DOHH2 (cell line): ENCODE measurements around the gene PEX14.

Source experiments
- H3F3A ChIP-seq: fragments of 200-600 bp; sonication (generic), shearing (Covaris generic); 2 replicates; pipeline ENCODE4 v1.6.0; 2016; ENCODE audit warnings: antibody characterized with exemption, mild to moderate bottlenecking; ENCODE audit not compliant: control insufficient read depth, insufficient read depth
- H3K27ac ChIP-seq: fragments of 200-600 bp; sonication (generic); 2 replicates; pipeline ENCODE4 v1.5.1; 2014; ENCODE audit warnings: low read depth, mild to moderate bottlenecking, low read length, moderate library complexity
- H3K27me3 ChIP-seq: fragments of 200-600 bp; sonication (generic); 2 replicates; pipeline ENCODE4 v1.6.1; 2014; ENCODE audit warnings: mild to moderate bottlenecking, low read length, mixed read lengths; ENCODE audit not compliant: control insufficient read depth
- H3K36me3 ChIP-seq: fragments of 200-600 bp; sonication (generic); 2 replicates; pipeline ENCODE4 v1.6.1; 2014; ENCODE audit warnings: mild to moderate bottlenecking, low read length, moderate library complexity, mixed read lengths; ENCODE audit not compliant: control insufficient read depth
- H3K4me1 ChIP-seq: fragments of 200-600 bp; sonication (generic); 2 replicates; pipeline ENCODE4 v1.6.1; 2014; ENCODE audit warnings: mild to moderate bottlenecking, low read length, mixed read lengths; ENCODE audit not compliant: control insufficient read depth
- H3K4me2 ChIP-seq: fragments of 200-600 bp; sonication (generic); 2 replicates; pipeline ENCODE4 v1.6.0; 2014; ENCODE audit warnings: mild to moderate bottlenecking, low read length, moderate library complexity
- H3K4me3 ChIP-seq: fragments of 200-600 bp; sonication (generic); 2 replicates; pipeline ENCODE4 v1.5.1; 2014; ENCODE audit warnings: mild to moderate bottlenecking, low read length, mixed read lengths
- H3K79me2 ChIP-seq: fragments of 200-600 bp; sonication (generic); 2 replicates; pipeline ENCODE4 v1.6.1; 2014; ENCODE audit warnings: mild to moderate bottlenecking, low read length, mixed read lengths; ENCODE audit not compliant: control insufficient read depth
- H3K9me2 ChIP-seq: fragments of 200-600 bp; sonication (generic); replicated peaks from 2 replicates; pipeline ENCODE4 v1.6.1; 2014; ENCODE audit warnings: mild to moderate bottlenecking, low read length, mixed read lengths; ENCODE audit not compliant: control insufficient read depth
- H3K9me3 ChIP-seq: fragments of 200-600 bp; sonication (generic); 2 replicates; pipeline ENCODE4 v1.6.1; 2014; ENCODE audit warnings: antibody characterized with exemption, low read length, mixed read lengths; ENCODE audit not compliant: control insufficient read depth, insufficient read depth
- H4K20me1 ChIP-seq: fragments of 200-600 bp; sonication (generic); 2 replicates; pipeline ENCODE4 v1.6.0; 2014; ENCODE audit warnings: low read depth, mild to moderate bottlenecking, antibody characterized with exemption, low read length, moderate library complexity; ENCODE audit not compliant: control insufficient read depth, insufficient read depth
- EZH2phosphoT487 ChIP-seq: fragments of 200-600 bp; sonication (generic); IDR thresholded peaks from 2 replicates; pipeline ENCODE4 v1.6.1; 2017; ENCODE audit warnings: borderline replicate concordance, mild to moderate bottlenecking, antibody characterized with exemption, low read length, moderate library complexity, mixed read lengths
- TF ChIP-seq, protein P1 (sequence below): fragments of 200-600 bp; sonication (generic); IDR thresholded peaks from one replicate; pipeline ENCODE4 v1.5.1; 2014; ENCODE audit warnings: antibody characterized with exemption, mild to moderate bottlenecking, low read depth, low read length; ENCODE audit not compliant: poor library complexity, severe bottlenecking

Gene PEX14

DNA sequence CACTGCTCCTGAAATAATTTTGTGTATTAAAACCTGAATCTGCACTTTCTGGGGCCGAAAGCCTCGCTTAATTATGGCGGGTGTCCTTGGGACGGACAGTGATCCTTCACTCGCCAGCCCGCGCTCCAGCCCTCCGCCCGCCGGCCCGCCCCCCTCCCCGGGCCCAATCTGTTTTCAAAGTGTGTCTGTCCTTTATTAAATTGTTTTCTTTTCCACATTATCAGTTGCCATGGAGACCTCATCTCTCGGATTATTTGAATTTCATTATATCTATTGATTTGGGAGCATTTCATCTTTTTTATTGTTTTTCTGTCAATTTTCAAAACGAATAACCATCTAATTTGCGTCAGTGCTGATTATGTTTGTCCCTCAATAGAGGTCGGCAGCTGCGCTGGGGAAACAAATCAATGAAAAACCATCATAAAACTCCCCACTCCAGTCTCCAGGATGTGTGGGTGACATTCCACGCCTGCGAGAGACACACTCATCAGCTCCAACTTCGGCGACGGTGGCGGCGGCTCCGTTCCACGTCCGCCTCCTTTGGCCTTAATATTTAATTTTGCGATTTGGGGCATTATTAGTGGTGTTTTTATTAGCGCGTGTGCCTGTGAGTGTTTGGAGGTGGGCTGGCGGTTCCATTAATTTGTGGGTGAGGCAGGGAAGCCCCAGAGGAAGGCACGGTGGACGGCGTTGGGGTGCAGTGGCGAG, 197.7 kb downstream of the PEX14 start:
- no peaks in the 10 kb centered on the region for H3K4me1 ChIP-seq
- H3K27me3 ChIP-seq, result no peaks in the 10 kb centered on the region
- no peak overlapping the region for H3K27ac ChIP-seq
- no peaks in the 10 kb centered on the region for H3K36me3 ChIP-seq
- H3K4me2 ChIP-seq, result no peak overlapping the region
- no peaks in the 10 kb centered on the region for H3K79me2 ChIP-seq
- no peaks in the 10 kb centered on the region for H3K9me3 ChIP-seq
- H3F3A ChIP-seq, result no peaks in the 10 kb centered on the region
- H3K4me3 ChIP-seq, result no peak overlapping the region
- no peaks in the 10 kb centered on the region for H4K20me1 ChIP-seq
- no peaks in the 10 kb centered on the region for H3K9me2 ChIP-seq
- TF ChIP-seq EZH2phosphoT487, result no peak
- TF ChIP-seq, protein P1, sequence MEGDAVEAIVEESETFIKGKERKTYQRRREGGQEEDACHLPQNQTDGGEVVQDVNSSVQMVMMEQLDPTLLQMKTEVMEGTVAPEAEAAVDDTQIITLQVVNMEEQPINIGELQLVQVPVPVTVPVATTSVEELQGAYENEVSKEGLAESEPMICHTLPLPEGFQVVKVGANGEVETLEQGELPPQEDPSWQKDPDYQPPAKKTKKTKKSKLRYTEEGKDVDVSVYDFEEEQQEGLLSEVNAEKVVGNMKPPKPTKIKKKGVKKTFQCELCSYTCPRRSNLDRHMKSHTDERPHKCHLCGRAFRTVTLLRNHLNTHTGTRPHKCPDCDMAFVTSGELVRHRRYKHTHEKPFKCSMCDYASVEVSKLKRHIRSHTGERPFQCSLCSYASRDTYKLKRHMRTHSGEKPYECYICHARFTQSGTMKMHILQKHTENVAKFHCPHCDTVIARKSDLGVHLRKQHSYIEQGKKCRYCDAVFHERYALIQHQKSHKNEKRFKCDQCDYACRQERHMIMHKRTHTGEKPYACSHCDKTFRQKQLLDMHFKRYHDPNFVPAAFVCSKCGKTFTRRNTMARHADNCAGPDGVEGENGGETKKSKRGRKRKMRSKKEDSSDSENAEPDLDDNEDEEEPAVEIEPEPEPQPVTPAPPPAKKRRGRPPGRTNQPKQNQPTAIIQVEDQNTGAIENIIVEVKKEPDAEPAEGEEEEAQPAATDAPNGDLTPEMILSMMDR, result no peak

DNA sequence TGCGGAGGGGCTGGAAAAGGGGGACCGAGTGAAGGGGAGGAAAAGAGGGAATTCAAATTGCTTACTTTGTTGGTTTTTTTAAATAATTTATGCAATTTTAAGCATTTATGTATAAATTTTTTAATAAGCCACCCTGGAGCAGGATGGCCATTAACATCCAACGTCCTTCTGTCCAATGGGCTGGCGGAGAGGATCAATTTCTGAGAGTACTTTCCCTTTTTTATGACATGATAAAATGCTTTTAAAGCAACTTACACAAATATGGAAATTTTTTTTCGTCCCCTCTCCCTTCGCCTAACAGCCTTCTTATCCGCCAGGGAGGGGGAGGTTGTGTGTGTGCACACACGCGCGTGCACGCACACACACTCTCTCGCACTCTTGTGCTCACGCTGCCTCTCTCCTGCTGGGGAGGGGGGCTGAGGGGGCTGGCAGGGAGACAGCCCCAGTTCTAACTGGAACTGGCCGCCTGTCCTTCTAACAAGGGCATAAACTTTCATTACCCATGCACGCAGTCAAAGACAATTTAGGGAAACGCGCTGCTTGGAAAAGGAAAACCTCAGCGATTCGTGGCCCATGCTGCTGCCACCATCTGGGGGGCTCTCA, 198.5 kb downstream of the PEX14 start:
- H3K4me2 ChIP-seq, result no peak overlapping the region
- no peak for TF ChIP-seq EZH2phosphoT487
- TF ChIP-seq, protein P1, result no peak
- no peaks in the 10 kb centered on the region for H3F3A ChIP-seq
- no peaks in the 10 kb centered on the region for H3K36me3 ChIP-seq
- H4K20me1 ChIP-seq, result no peaks in the 10 kb centered on the region
- no peaks in the 10 kb centered on the region for H3K9me2 ChIP-seq
- H3K9me3 ChIP-seq, result no peaks in the 10 kb centered on the region
- no peaks in the 10 kb centered on the region for H3K4me1 ChIP-seq
- no peak overlapping the region for H3K4me3 ChIP-seq
- H3K27me3 ChIP-seq, result no peaks in the 10 kb centered on the region
- no peaks in the 10 kb centered on the region for H3K79me2 ChIP-seq
- H3K27ac ChIP-seq, result no peak overlapping the region

DNA sequence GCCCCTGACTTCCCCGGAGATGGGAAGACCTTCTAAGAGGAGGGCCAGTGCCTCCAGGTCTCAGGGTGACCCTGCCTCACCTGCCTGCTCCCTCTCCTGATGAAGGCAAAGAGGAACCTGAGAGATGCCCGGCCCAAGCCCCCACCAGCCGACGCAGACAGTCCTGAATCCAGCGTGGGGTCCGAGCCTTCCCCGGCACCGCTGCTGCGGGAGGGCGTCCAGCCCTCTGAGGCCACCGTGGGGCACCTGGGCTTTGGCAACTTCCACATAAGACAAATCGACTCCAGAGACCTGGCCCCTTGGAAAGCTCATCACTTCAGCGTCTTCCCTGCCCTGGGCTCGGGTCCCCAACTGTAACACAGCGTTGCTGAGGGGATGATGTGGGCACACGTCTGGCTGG, 199.5 kb downstream of the PEX14 start:
- H3F3A ChIP-seq, result no peaks in the 10 kb centered on the region
- H3K9me3 ChIP-seq, result no peaks in the 10 kb centered on the region
- H4K20me1 ChIP-seq, result no peaks in the 10 kb centered on the region
- H3K79me2 ChIP-seq, result no peaks in the 10 kb centered on the region
- H3K4me1 ChIP-seq, result no peaks in the 10 kb centered on the region
- H3K27me3 ChIP-seq, result no peaks in the 10 kb centered on the region
- H3K9me2 ChIP-seq, result no peaks in the 10 kb centered on the region
- no peaks in the 10 kb centered on the region for H3K36me3 ChIP-seq
- TF ChIP-seq EZH2phosphoT487, result no peak
- TF ChIP-seq, protein P1, result no peak
- H3K27ac ChIP-seq, result no peak overlapping the region
- no peak overlapping the region for H3K4me2 ChIP-seq
- no peak overlapping the region for H3K4me3 ChIP-seq
